ENCODE results near the gene PPEF1. TPM values are rescaled to one million over a fixed set of nuclear protein-coding genes. Genes with fewer than 3 reads are reported as not detected.

Gene PPEF1
- total RNA-seq, 2 donors from 2014 or later, result 0.09 to 1.4 TPM

DNA sequence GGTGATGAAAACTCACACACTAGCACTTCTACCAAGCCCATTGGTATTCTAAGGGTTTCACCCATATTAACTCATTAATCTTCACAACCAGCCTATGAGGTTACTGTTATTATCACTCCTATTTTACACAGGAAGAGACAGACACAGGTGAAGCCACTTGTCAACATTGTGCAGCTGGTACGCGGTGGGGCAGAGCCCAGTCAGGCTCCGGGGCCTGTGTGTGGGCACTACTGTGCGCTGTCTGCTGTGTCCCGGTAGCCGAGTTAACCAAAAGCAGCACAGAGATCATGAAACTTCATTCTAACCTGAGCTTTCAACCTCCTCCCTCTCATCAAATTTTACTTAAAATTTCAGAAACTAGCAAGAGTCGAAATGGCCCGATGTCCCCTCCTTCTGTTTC is 165.2 kb downstream of the PPEF1 start:
- intact Hi-C loops (cut with DNase I), result no loop called here
- peak in 1 of 2 donors; percentile 15 for ATAC-seq
- DNase-seq, result no peak

DNA sequence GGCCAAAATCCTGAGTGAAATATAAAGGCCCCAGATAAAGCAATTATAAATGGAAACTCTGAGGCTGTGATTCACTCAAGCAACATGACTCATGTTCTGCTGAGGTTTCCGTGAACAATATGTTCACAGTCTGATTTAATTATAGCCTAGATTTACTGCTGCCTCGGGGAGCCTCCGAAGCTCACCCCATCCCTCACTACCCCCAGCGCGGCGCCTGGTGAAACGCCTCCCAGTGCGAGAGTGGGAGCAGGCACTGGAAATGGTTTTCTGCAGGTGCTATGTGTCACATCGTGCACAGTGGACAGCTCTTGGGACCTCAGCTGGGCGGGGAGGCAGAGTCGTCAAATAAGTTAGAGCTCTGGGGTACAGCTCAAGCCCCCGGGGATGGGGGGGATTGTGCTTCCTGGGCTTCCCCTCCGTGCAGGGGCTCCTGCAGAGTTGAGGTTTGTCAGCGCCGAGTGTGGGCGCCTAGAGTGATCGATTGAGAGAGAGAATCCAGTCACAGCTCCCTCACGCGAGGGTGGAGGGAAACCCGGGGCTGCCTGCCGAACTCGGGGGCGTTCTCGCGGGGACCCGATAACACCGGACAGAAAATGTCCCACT is 165.8 kb downstream of the PPEF1 start:
- ATAC-seq (peak; percentile 75 to 90), DNase-seq (peak; percentile 58)
- intact Hi-C loops (cut with DNase I), result no loop called here

DNA sequence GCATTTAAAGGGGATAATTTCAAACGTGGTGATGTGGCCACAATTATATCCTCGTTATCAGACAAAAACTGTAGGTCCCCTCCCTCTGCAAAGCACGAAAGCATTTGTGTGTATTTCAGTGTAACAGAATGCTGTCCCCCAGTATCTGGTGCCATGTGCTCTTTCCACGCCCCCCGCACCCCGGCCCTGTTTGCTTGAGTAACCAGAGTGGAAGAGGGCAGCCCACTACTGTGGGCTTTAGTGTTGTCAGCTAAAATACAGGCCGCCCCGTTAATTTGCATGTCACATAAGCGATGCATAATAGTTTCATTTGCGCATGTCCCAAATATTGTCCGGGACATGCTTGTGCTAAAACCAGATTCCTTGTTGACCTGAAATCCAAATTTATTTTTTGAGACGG is 166.4 kb downstream of the PPEF1 start:
- no peak for ATAC-seq
- intact Hi-C loops (cut with DNase I), result no loop called here
- DNase-seq, result no peak

DNA sequence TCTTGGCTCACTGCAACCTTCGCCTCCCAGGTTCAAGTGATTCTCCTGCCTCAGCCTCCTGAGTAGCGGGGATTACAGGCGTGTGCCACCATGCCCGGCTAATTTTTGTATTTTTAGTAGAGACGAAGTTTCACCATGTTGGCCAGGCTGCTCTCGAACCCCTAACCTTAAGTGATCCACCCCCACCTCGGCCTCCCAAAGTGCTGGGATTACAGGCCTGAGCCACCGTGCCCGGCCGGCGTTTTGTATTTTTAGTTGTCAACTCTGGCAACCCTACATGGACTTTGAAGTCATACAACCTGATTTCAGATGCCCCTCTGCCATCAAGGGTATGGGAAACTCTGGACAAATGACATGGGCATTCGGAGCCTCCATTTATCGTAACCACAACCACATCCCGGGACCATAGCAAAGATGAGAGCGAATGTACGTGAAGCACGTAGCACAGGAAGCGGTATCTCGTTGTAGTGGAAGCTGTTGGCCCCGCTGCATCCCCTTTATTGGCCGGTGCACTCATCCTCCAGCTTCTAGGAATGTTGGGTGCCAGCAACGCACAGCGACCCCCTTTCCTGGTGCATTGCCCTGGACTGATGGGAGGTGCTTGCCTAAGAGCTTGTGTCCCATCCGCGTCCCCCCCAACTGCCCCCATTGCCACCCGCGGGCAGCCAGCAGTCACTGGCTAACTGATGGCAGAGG is 167.3 kb downstream of the PPEF1 start:
- ATAC-seq (no peak), DNase-seq (no peak)
- intact Hi-C loops (cut with DNase I), result no loop called here

DNA sequence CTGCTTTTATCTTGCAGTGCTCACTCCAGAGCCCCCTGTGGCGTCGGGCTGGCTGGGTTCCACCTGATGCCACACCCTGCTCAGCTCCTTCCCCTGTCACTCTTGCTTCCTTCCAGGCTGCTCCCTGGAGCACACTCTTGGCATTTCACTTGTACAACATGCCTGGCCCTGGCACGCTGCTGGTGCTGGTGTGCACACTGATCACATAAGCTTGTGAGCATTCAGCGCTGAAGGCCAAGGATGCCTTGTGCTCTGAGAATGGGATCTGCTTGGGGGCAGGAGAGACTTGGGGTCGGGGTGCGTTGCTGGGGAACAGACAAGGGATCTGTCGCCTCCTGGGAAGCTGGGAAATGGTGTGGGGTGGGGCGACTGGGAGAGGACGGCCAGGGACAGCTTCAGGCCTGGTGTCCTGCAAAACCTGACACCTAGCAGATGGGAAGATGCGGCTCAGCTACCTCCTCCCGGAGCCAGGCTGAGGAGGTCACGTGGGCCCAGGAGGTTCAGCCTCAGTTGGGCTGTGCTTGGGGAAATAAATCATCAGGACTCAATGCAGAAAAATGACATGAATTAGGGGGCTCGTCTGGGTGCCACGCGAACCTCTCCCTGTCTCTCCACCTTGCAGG is 167.9 kb downstream of the PPEF1 start:
- no peak for ATAC-seq
- no peak for DNase-seq
- intact Hi-C loops (cut with DNase I), result no loop called here

DNA sequence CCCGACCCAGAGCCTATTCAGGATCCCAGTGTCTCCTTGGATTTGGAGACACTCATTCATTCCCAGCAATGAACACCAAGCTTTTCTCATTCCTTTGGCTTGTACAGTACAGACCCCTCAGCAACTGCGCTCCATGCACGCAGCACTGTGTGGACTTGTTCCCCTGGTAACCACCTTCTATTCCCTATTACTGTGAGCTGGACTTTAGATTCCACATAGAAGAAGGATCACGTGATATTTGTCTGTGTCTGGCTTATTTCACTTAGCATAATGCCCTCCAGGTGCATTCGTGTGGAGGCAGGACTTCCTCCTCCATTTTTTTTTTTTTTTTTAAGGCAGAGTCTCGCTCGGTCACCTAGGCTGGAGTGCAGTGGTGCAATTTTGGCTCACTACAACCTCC is 170.0 kb downstream of the PPEF1 start:
- no peak for DNase-seq
- intact Hi-C loops (cut with DNase I), result no loop called here
- no peak for ATAC-seq

Other genes starting within 250 kb of the PPEF1 start
- gene RS1, start 35.5 kb upstream of the PPEF1 start, total RNA-seq, result not detected